HG03354 (cell line): ENCODE data around the gene NDUFV1.
"Not testable (repeated sequence)": the region's sequence is repeated elsewhere in the genome, so short reads cannot be mapped to it uniquely, and the experiment has no call there.

Experiments used
- ATAC-seq: cut with Tn5 transposase; IDR thresholded peaks from one replicate; pipeline ENCODE4 v1.9.1; 2021; ENCODE audit warnings: mild to moderate bottlenecking; ENCODE audit not compliant: unreplicated experiment, poor library complexity, severe bottlenecking

NDUFV1 gene

DNA sequence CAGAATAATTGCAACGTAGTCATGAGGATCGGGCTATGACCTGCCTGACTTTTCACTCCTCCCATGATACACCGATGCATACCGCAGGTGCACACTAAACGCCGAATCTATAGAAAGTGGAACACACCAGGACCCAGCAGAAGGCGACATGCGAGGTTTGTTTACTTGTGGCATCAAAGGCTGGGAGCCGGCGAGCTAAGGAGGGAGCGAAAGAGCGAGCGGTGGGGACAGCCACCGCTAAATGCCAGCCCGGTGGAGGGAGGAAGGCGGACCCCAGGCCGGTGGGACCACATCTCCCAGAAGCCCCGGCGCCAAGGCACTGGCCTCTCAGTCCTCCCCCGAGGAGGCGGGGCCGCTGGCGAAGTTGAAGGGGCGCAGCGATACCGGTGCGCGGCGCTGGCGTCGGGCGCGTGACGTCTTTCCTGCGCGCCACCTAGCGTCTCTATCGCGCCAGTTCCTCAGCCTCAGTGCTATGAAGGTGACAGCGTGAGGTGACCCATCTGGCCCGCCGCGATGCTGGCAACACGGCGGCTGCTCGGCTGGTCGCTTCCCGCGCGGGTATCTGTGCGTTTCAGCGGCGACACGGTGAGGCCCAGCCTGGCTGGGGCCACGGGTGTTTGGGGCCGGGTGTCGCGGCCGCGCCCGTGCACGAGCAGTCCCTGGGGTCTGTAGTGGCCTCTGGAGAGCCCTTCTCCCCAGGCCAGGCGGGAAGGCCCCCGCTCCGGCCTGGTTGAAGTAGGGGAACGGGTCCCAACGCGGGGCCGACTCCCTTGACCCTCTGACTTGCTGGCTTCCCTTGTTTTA lies at the start of gene NDUFV1:
NDUFV1 (plus strand) TSS at position 445 of the 804 bp plus-strand sequence; CDS start at position 514, 69 bp downstream.
- ATAC-seq, result peak; percentile 97

DNA sequence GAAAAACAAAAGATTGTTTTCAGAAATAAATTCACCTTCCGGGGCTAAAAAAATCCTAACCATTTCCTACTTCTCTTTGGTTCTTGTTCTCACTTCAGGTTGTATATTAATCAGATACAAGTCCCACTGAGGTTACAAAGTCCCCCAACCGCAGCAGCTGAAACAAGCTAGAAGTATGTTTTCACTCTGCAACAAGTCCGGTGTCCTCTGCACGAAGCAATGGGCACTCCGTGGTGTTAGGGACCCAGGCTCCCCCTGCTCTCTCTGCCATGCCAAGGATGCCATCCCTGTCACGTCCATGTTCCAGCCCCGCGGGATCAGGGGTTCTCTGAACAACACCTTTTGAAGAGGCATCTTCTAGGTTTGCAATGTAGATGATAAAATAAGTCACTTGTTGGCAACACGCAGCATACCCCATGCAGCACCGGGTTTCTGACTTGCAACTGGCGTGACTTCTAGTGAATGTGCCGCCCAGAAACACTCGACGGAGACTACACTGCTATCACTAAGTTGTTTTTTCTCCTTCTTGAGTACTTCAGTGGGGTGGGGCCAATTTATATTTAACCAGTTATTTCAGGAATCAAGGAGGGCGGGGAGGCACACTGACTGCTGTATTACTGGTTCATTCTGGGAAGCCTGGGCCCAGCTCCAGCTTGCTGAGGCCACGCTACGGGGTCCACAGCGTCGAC lies 48.5 kb upstream of the NDUFV1 start:
- no peak for ATAC-seq

DNA sequence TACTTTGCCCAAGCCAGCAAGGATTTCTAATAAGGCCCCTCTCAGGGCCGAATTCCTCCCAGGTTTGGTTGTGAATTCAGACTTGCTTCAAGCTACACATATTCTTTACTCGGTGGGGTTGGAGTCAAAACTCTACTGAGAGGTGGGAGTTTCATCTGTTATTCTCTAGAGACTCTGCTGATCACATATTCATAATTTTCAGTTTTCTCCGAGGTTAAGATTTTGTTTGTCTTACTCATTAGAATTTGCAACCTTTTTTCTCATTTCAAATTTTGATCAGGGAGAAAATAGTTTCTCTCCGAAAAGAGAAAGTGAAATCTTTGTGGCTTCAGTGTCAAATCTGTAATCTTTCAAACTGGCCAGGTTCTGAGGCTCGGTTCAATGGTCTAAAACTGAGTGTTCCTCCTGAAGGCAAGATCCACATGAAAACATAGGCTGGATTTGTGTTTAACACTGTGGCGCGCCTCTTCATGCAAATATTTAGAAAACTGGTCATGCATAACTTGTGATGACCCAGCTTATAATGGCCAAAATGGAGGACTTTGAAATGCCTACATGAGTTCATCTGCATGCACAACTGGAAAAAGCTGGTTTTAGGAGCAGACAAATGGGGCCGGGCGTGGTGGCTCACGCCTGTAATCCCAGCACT lies 44.6 kb upstream of the NDUFV1 start:
- ATAC-seq, result peak; percentile 62

DNA sequence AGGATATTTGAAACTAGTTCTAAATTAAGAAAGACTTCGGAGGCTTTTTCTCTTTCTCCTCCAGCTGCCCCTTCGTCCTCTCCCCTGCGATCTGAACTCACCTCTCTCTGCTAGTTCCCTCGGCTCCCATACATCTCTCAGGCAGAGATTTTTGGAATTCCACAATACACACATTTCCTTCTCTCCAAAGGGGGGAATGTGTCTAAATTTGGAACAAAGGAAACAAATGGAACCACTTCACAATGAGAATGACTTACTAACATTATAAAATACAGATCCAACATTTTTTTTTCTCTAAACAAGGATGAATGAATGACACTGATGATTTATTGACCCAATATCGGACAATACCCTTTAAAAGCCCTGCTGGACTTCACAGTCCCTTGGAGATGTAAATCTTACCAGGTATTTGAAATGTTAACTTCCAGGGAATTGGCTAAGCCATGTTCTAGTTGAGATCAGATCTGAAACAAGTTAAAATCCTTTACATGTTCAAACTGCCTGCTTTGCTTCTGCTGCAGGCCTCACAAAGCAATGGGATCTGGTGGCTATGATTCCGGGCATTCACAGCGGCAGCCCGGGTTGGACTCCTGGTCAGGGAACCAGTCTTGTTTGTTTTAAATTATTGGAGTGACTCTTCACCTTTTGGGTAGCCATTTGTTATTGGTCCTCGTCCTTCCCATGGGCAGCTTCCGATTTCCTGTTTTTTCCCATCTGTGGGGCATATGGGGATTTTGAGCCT lies 43.6 kb upstream of the NDUFV1 start:
- ATAC-seq, result no peak

DNA sequence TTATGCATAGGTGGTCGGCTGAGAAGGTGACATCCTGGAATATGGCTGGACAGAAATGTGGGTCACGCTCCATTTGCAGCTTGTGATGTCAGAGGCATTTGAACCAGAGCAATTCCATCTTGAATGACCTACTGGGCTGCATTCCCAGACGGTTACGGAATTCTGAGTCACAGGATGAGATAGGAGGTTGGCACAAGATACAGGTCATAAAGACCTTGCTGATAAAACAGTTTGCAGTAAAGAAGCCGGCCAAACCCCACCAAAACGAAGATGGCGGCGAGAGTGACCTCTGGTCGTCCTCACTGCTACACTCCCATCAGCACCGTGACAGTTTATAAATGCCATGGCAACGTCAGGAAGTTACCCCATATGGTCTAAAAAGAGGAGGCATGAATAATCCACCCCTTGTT lies 43.0 kb upstream of the NDUFV1 start:
- ATAC-seq, result not testable (repeated sequence)

DNA sequence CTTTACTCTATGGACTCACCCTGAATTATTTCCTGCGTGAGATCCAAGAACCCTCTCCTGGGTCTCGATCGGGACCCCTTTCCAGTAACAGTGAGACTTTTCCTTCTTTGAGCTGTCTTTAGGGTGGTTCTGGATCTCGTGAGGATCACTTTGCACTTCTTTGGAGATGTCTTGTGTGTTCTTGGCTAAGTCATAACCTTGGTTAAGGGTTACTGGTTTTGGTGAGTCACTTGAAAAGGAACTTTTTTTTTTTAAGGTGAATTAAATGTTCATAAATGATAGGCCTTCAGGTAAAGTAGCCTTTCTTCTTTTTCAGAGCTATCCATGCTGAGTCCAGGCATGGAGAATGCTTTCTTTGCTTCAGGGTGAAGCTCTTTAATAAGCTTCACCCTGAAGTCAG lies 42.5 kb upstream of the NDUFV1 start:
- no peak for ATAC-seq

DNA sequence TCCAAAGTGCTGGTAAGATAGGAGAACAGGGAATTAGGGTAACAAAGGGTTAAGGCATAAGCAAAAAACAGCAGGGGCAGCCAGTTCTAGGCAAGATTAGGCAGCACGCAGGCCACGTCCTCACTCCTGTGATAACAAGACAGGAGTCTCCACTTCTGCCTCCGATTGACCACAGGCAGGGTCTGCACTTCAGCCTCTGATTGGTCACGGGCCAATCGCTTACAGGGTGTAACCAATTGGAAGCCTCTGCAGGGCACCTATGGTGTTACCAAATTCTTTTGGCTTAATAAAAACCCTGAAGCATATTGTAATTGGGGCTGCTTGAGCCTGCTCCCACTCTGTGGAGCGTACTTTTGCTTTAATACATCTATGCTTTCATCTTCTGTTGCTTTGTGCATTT lies 35.3 kb upstream of the NDUFV1 start:
- ATAC-seq, result no peak

DNA sequence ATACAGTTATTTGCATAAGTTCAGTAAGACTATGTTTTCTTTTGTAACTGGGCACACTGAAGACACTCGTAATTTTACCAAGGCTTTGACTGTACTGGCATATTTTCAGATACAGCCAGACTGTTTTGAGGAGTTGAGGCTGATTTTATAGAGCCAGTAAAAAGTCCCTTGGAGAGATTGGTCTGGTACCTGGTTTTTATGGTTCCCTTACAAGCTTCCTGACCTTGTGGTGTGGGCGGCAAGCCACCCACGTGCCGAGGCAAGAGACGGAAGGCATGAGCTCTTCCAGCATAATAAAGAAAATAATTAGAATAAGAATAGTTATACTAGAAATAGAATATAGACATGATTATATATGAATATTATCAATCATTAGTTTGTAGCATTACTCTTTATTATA lies 34.4 kb upstream of the NDUFV1 start:
- ATAC-seq, result no peak

DNA sequence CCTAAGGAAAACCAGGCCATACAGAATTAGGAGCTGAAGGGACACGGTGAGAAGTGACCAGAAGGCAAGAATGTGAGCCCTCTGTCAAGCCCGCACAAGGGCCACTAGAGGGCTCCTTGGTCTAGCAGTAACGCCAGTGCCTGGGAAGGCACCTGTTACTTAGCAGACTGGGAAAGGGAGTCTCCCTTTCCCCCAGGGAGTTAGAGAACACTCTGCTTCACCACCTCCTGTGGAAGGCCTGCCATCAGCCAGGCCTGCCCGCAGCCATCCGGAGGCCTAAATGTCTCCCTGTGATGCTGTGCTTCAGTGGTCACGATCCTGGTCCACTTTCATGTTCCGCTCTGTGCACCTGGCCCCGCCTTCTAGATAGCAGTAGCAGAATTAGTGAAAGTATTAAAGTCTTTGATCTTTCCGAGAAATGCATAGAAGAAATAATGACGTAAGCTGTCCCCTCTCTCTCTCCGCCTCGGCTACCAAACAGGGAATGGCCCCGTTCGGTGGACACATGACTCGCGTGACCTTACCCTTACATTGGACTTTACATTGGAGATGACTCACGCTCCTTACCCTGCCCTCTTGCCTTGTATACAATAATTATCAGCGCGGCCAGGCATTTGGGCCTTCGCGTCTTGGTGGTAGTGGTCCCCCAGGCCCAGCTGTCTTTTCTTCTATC lies 33.9 kb upstream of the NDUFV1 start:
- no peak for ATAC-seq

DNA sequence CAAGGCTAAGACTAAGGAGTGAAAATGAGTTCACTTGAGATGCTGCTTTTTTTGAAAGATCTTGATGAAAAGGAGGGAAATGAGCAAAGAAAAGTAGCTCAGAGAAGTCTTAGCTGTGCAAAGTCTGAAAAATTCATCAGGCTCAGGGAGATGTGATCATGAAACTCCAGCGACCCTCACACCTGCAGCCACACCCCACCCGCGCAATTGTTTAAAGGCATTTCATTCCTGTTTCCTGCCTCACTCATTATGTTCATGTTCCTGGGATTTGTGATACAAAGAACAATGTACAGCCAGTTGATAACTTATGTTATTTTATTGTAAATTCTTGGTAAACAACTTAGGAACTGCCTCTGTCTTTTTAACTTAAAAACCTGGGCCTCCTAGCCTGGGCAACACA lies 31.8 kb upstream of the NDUFV1 start:
- no peak for ATAC-seq

DNA sequence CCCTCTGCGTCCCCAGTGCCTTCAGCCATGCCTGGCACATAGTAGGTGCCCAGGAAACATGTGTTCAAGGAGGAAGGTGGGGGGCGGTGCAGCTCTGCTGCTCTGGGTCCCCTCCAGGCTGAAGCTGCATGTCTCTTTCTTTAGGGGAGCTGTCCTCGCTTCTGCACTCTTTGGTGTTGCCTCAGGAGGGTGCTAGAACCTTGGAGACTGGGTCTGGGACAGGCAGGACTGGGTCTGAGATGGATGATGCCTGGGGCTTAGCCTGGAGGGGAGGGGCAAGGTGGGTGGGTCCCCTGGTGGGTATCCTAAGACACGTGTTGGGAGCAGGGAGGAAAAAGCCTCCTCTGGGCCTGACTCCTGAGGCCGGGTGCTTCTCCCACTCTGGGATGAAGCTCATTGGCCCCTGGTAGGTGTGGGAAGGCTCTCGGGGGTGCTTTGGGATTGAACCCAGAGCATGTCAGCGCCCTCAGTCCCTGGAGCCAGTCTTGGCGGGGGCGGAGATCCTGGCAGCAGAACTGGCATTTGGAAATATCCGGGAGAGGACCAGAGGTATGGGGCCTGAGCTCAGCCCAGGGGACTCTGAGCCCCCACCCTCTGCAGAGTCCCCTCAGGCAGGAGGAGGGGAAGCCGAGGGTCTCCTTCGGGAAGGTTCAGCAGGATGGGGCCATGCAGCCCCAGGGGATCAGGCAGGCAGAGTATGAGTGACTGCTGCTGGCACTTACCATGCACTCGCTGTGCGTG lies 29.8 kb upstream of the NDUFV1 start:
- no peak for ATAC-seq

DNA sequence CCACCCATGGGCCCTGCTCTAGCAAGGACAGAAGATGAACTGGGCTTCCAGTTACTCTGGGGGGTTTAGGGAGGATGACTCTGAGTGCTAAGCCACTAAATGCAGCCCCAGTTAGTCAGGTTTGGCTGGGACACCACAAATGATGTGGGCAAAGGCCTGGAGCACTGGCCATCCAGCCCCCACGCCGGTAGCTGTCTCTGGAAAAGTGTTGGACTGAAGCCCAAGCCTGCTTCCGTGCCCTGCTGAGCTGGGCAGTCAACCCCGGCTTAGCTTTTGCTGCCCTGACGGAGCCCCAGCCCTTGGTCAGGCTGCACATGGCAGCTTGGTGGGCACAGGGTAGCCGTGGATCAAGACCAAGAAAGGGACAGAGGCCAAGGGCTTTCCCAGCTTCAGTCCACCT lies 28.8 kb upstream of the NDUFV1 start:
- ATAC-seq, result no peak

DNA sequence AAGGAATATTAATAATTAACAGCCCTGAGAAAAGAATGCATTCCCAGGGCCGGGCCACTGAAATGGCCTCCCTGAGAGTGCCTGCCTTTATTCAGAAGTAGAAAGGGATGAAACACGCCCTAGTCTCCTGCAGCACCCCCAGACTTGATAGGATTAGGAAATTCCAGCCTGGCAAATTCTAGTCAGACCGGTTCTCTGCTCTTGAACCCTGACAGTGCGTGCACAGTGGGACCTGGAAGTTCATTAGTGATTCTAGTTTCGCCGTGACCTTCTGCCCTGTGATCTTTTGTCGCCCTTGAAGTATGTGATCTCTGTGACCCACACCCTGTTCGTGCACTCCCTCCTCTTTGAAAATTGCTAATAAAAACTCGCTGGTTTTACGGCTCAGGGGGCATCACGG lies 25.3 kb upstream of the NDUFV1 start:
- ATAC-seq, result no peak

DNA sequence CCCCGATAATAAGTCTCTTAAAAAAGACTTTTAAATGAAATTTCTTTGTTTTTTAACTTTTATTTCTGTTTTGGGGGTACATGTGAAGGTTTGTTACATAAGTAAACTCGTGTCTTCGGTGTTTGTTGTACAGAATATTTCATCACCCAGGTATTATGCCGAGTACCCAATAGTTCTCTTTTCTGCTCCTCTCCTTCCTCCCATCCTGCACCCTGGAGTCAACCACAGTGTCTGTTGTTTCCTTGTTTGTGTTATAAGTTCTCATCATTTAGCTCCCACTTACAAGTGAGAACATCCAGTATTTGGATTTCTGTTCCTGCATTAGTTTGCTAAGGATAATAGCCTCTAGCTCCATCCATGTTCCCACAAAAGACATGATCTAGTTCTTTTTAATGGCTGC lies 24.7 kb upstream of the NDUFV1 start:
- ATAC-seq, result no peak

DNA sequence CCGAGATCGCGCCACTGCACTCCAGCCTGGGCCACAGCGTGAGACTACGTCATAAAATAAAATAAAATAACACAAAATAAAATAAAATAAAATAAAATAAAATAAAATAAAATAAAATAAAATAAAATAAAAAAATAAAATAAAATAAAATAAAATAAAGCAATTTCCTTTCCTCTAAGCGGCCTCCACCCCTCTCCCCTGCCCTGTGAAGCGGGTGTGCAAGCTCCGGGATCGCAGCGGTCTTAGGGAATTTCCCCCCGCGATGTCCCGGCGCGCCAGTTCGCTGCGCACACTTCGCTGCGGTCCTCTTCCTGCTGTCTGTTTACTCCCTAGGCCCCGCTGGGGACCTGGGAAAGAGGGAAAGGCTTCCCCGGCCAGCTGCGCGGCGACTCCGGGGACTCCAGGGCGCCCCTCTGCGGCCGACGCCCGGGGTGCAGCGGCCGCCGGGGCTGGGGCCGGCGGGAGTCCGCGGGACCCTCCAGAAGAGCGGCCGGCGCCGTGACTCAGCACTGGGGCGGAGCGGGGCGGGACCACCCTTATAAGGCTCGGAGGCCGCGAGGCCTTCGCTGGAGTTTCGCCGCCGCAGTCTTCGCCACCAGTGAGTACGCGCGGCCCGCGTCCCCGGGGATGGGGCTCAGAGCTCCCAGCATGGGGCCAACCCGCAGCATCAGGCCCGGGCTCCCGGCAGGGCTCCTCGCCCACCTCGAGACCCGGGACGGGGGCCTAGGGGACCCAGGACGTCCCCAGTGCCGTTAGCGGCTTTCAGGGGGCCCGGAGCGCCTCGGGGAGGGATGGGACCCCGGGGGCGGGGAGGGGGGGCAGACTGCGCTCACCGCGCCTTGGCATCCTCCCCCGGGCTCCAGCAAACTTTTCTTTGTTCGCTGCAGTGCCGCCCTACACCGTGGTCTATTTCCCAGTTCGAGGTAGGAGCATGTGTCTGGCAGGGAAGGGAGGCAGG lies 23.2 kb upstream of the NDUFV1 start, which contains the start of gene GSTP1:
GSTP1 (plus strand) TSS at position 566 of the 958 bp plus-strand sequence; CDS start at position 598, 32 bp downstream.
- peak; percentile 63 for ATAC-seq

DNA sequence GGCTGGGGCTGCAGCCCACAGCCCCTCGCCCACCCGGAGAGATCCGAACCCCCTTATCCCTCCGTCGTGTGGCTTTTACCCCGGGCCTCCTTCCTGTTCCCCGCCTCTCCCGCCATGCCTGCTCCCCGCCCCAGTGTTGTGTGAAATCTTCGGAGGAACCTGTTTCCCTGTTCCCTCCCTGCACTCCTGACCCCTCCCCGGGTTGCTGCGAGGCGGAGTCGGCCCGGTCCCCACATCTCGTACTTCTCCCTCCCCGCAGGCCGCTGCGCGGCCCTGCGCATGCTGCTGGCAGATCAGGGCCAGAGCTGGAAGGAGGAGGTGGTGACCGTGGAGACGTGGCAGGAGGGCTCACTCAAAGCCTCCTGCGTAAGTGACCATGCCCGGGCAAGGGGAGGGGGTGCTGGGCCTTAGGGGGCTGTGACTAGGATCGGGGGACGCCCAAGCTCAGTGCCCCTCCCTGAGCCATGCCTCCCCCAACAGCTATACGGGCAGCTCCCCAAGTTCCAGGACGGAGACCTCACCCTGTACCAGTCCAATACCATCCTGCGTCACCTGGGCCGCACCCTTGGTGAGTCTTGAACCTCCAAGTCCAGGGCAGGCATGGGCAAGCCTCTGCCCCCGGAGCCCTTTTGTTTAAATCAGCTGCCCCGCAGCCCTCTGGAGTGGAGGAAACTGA lies 22.4 kb upstream of the NDUFV1 start:
- ATAC-seq, result no peak
